Measurements from ENCODE around the gene GPC6.

GPC6 gene

GRCh38 chr13:93220073-93220472 is 6.5 kb upstream of the GPC6 start:
- in situ Hi-C loops (cut with MboI; ENCODE audit: low pct_unique_long_range_greater_than_20kb, low sequenced_read_pairs, unreplicated experiment), result no loop called here
- no peak for TF ChIP-seq CTCF (IDR thresholded peaks at IDR 0.05; ENCODE audit: extremely low read depth, insufficient read depth, missing control alignments)

DNA sequence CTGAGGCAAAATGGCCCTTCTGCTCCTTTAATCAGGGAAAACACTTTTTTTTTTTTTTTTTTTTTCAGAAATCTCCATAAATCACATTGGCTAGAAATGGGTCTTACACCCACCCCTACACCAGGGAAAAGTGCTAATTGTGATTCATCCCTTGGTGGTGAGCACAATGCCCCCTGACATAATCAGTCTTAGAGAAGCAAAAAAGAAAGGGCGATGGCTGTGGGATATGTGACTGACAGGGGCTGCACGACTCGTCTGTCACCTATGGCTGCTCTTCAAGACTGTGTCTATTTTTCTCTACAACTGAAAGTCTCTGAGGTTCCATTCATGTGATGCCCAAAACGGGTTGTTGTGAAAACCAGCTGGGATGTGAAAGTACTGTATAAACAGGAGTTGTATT is 3.6 kb upstream of the GPC6 start:
- in situ Hi-C loops (cut with MboI; ENCODE audit: low pct_unique_long_range_greater_than_20kb, low sequenced_read_pairs, unreplicated experiment), result no loop called here
- DNase-seq (ENCODE audit: low spot score), result no peak
- TF ChIP-seq CTCF (IDR thresholded peaks at IDR 0.05; ENCODE audit: extremely low read depth, insufficient read depth, missing control alignments), result no peak

More at GRCh38 chr13:93220073-93220472, 6.5 kb upstream of the GPC6 start:
- no peak for DNase-seq (ENCODE audit: low spot score)

DNA sequence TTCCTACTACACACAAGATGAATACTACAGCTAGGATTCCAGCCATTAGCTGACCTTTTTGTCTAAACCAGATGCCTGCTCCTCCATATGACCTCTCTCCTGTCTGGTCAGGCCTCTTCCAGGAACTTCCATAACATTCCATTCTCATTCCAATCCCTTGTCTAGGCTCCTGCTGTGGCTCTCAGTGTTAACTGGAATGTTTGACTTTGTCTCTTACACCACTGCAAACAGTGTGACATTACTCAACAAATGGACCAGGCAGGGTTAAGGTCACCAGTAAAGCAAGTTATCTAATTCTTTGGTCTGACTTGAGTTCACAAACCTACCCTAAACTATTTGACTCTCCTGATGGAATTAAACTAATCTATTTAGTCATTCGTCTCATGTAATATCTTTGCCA is 2.1 kb upstream of the GPC6 start:
- DNase-seq (ENCODE audit: low spot score), result no peak
- no peak for TF ChIP-seq CTCF (IDR thresholded peaks at IDR 0.05; ENCODE audit: extremely low read depth, insufficient read depth, missing control alignments)
- in situ Hi-C loops (cut with MboI; ENCODE audit: low pct_unique_long_range_greater_than_20kb, low sequenced_read_pairs, unreplicated experiment), result no loop called here

DNA sequence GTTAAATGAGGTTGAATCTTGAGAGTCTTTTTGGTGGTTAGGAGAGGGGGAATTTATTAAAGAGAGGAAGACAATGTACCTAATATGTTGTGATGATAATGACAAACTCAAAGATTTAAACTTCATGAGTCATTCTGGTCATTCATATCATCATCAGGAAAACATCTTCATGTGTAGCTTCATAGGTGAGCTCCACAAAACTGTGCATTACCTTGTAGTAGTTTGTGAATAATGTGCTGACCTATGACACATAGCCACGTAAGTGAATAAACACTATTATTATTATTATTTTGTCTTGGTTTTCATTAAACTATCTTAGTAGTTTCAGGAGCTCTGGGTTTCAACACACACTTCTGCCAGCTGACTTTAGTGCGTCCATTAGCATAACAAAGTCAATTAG is 997 bp upstream of the GPC6 start:
- in situ Hi-C loops (cut with MboI; ENCODE audit: low pct_unique_long_range_greater_than_20kb, low sequenced_read_pairs, unreplicated experiment), result no loop called here
- TF ChIP-seq CTCF (IDR thresholded peaks at IDR 0.05; ENCODE audit: extremely low read depth, insufficient read depth, missing control alignments), result no peak
- DNase-seq (ENCODE audit: low spot score), result no peak

- DNase-seq (ENCODE audit: low spot score), result no peak
- in situ Hi-C loops (cut with MboI; ENCODE audit: low pct_unique_long_range_greater_than_20kb, low sequenced_read_pairs, unreplicated experiment), result no loop called here
- TF ChIP-seq CTCF (IDR thresholded peaks at IDR 0.05; ENCODE audit: extremely low read depth, insufficient read depth, missing control alignments), result no peak
Measured at GRCh38 chr13:93226065-93226622, 463 bp upstream of the GPC6 start.

DNA sequence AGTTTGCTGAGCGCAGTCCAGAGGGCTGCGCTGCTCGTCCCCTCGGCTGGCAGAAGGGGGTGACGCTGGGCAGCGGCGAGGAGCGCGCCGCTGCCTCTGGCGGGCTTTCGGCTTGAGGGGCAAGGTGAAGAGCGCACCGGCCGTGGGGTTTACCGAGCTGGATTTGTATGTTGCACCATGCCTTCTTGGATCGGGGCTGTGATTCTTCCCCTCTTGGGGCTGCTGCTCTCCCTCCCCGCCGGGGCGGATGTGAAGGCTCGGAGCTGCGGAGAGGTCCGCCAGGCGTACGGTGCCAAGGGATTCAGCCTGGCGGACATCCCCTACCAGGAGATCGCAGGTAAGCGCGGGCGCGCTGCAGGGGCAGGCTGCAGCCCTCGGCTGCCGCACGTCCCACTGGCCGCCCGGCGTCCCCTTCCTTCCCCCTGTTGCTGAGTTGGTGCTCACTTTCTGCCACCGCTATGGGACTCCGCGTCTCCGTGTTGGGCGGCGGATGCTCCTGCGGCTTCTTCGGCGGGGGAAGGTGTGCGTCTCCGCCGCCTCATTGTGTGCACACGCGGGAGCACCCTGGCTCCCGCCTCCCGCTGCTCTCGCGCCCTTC is 772 bp downstream of the GPC6 start:
- no peak for TF ChIP-seq CTCF (IDR thresholded peaks at IDR 0.05; ENCODE audit: extremely low read depth, insufficient read depth, missing control alignments)
- in situ Hi-C loops (cut with MboI; ENCODE audit: low pct_unique_long_range_greater_than_20kb, low sequenced_read_pairs, unreplicated experiment), result no loop called here
- no peak for DNase-seq (ENCODE audit: low spot score)
